Activated CD4-positive, alpha-beta T cell treated with anti-CD3 and anti-CD28 coated beads, Interleukin-2, Interleukin-4, amounts not matched to agents 100 ng/mL and 50 ng/mL, durations not matched to agents 16 hours and 8 hours (primary cell): ENCODE data around the gene CD2BP2.
"Not testable (repeated sequence)": the region's sequence is repeated elsewhere in the genome, so short reads cannot be mapped to it uniquely, and the experiment has no call there.

ENCODE experiments used
- DNase-seq: peaks from one replicate; pipeline ENCODE4 v3.0.0-alpha.2; 2020; ENCODE audit warnings: low spot score

Gene CD2BP2

DNA sequence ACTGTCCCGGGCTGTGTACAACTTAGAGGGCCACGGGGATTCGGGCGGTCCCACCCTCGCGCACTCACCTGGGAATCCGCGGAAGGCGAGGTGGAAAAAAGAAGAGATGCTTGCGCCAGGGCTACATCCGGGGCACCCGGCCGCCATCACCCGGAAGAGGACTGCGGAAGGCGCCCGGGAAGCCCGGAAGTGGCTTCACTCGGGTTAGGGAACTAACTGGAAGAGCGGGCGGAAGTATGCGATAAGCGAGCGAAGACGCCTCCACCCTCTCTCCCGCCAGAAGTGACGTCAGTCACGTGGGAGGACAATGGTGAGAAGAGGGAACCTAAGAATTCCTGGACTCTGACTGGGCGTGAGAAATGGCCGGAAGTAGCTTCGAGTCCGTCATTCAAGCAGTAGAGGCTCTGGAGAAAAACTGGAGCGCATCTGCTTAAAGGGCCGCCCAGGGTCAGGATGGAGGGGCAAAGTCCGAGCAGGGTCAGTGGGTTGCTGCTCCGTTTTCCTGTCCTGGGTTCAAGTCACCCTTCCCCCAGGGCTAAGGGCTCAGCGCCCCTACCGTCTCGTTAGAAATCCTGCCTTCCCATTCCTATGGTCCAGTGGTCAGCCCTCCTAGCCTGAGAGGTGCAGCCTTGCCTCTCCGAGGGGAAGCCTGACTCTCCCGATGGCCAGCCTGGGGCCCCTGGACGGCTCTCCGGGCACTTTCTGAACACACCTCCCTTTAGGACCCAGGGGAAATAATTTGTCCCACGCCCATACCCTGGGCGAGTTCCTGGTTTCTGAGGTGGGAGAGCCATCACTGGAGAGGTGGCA is at the start of gene CD2BP2:
Gene CD2BP2 (minus strand): TSS at position 165 of the 810 bp plus-strand sequence. CDS start 627 bp downstream, outside the sequence.
- peak; percentile 93 for DNase-seq

DNA sequence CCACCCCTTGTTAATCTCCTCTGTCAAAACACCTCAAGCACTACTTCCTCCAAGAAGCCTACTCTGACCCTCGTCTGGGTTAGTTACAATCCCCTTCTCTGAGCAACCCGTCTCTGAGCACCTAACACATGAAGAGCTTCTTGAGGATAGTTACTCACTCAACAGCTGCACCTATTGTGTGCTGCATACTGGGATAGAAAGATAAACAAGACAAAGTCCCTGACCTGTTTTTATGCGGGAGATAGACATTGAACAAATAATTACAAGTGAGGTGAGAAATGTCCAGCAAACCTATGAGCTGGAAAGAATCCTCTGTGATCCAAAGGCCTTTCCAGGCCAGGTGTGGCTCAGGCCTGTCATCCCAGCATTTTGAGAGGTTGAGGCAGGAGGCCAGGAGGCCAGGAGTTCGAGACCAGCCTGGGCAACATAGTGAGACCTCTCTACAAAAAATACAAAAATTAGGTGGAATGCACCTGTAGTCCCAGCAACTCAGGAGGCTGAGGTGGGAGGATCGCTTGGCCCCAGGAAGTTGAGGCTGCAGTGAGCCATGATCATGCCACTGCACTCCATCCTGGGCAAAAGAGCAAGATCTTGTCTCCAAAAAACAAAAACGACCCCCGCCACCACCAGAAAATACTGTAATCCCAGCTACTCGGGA is 46.8 kb upstream of the CD2BP2 start:
- no peak for DNase-seq

DNA sequence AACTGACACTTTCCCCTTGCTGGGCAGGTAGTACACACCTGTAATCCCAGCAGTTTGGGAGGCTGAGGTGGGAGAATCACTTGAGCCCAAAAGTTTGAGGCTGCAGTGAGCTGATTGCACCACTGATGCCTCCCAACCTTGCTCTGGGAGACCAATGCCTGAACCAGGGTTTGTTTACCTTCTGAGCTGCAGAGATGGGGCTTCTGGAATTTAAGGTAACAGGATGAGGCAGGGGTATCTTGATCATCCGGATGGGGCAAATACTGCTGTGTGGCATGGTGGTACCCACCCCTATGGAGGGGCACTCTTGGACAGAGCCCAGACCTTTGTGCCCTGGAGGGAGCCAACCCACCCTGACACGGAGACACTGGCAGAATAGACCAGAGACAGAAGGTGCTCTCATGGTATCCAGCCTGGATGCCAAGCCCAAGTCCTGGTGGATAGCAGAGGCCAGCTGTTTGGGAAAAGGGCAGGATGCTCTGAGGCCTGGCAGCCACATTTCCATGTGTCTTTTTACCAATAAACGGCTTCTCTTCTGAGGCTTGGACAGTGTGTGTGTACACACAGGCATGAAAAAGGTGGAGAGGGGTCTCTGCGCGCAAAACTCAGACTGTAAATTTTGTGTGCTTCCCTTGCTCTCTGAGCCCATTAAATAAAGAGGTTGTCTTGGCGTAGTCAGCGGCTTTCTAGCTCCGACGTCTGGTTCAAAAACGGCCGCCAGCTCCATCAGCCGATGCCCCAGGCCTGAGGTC is 44.5 kb upstream of the CD2BP2 start:
- no peak for DNase-seq

- no peak for DNase-seq
Measured at GRCh38 chr16:30398661-30399434, 43.7 kb upstream of the CD2BP2 start.

GRCh38 chr16:30397776-30398660 is 42.9 kb upstream of the CD2BP2 start:
- DNase-seq, result no peak

GRCh38 chr16:30397056-30397455 is 41.9 kb upstream of the CD2BP2 start:
- no peak for DNase-seq

- not testable (repeated sequence) for DNase-seq
Measured at GRCh38 chr16:30396627-30397026, 41.5 kb upstream of the CD2BP2 start.

DNA sequence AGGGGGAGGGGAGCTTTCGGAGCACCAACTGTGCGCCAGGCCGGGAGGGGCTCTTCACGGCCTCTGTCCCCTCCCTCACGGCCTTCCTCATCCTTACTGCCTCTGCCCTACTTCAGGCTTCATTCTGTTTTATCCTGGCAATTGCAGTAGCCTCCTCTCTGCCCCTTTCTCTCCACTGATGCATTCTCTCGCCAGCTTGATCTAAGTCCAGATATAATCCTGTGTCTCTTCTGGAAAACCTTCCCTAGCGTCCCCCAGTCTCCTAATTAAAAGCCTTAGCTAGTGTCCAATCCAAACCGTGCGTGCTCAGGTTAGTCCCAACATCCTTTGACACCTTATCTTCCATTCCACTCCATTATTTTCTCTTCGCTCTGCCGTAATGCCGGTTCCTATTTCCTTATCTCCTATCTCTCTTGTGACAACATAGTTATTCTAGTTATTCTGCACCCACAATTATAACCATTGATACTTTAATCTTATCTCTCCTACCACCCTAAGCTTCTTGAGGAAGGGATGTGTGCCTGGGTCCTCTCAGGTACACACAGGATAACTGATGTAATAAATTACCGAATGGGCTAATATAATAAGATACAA is 41.0 kb upstream of the CD2BP2 start:
- DNase-seq, result no peak

DNA sequence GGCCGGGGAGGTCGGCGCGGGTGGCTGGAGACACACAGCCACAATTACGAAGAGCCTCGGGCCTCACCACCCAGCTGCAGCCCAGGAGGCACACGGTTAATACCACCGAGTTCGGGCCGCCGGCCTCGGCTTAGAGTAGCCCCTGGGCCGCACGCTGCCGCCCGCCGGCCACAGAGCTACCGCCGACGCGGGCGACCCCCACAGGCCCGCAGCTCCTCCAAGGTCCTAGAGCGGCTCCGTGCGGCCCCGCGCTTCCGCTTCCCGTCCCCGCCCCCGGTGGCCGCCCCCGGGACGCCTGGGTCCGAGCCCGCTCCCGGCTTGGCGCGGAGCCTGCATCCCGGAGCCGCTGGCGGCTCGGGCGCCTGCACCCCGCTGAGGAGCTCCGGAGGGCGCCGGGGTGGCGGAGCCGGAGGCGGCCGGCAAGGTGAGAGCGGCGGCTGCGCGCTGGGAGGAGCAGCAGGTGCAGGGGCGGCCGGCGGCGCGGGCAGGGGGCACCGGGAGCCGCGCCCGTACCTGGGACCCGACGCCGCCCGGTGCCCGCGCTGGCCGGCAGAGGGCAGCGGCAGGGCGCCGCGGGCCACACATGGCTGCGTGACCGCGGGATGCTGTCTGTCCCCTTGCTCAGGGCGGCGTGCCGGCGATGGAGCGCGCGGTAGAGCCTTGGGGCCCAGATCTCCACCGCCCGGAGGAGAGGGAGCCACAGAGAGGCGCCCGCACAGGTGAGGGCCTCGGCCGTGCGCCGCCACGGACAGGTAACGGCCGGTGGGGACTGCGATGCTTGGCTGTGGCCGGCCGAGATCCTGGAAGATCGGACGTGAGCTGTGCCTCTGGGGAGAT is 40.3 kb upstream of the CD2BP2 start, which contains the start of gene ZNF48:
Gene ZNF48 (plus strand): TSS at position 266 of the 837 bp plus-strand sequence. CDS start 375 bp downstream, at position 641.
- peak; percentile 44 for DNase-seq

DNA sequence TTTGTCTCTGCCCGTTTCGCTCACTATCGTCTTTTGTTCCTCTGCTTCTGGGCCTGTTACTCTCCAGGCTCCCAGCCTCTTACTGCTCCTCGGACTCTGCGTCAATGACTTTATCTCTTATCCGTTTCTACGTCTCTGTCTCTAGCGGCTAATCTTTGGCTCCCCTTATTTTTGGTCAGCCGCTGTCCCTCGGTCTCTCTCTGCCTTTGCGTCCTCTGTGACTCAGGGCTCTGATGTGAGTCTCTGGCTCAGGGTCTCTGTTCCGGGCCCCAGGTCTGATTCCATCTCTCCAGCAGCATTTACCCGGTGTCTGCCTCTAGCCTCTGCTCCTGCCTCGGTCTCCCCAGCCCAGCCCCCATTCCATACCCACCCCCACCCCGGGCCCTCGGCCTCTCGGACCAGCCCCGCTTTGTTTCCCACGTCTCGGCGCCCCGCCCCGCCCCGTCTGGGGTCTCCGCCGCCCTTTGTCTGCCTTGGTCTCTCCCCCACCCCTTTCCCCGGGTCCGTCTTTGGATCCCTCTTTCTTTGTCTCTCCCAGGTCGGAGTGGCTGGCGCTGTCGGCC is 39.6 kb upstream of the CD2BP2 start:
- no peak for DNase-seq

GRCh38 chr16:30383521-30383920 is 28.4 kb upstream of the CD2BP2 start:
- DNase-seq, result no peak

GRCh38 chr16:30382111-30382881 is 27.2 kb upstream of the CD2BP2 start, which contains the start of gene SEPTIN1:
Gene SEPTIN1, minus strand, starts transcription at chr16:30382561. Its CDS starts 19 bp downstream, at chr16:30382542.
- peak; percentile 87 for DNase-seq

DNA sequence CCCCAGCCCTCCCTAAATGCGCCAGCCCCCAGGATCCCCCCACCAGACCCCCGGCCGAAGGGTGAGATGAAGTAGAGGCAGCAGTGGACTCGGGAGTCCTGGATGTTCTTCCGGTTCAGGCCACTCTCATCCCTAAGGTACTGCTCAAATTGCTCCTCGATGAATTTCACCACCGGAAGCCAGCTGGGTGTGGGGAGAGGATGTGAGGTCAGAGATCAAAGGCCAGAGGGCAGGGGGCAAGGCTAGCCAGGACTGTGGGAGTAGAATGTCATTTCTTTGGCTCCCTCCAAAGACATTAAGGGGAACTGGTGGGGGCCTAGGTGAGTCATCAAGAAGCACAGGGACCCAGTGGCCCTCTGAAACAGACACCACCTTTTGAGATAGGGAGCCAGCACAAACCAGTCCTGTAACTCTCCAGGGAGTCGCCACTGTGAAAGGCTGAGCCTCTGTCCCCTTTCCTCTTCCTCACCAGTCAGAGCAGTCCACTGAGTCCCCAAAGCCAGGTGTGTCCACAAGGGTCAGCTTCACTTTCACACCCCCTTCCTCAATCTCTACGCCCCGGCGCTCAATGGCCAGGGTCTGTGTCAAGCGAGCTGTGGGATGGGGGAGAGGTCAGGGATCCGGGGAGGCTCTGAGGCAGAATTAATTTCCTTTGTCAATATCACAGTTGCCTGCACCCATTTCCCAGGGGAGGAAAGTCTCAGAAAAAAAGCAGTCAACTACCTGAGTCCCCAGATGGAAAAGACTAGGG is 26.4 kb upstream of the CD2BP2 start:
- DNase-seq, result peak; percentile 60

DNA sequence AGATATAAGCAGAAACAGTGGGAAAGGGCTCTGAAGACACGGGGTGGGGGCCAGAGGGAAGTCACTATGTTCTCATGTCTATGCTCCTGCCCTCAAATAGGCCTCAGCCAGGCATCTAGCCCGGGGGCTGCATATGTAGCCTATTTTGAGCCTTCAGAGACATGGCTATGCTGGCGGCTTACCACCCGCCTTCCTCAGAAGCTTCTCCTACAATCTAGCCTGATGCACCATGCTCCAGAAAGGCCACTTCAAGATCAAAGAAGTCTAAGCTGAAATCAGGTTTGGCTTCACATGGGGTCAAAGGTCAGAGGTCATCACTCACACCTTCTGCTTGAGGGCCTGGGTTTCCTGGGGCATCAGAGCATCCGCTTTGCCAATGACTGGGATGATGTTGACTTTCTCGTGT is 25.7 kb upstream of the CD2BP2 start:
- no peak for DNase-seq

- DNase-seq, result no peak
Measured at GRCh38 chr16:30380072-30380802, 25.1 kb upstream of the CD2BP2 start.

- no peak for DNase-seq
Measured at GRCh38 chr16:30379158-30379783, 24.2 kb upstream of the CD2BP2 start.
